ENCODE results near the gene LRRC8E.

The LRRC8E gene

GRCh38 chr19:7932276-7932929 lies 44.1 kb downstream of the LRRC8E start:
- DNase-seq (ENCODE audit: low read depth): no peak

GRCh38 chr19:7932930-7933300 lies 44.6 kb downstream of the LRRC8E start:
- DNase-seq (ENCODE audit: low read depth): no peak

- no peak for DNase-seq (ENCODE audit: low read depth)
Observed at GRCh38 chr19:7933411-7933810, 45.1 kb downstream of the LRRC8E start.

GRCh38 chr19:7933828-7934725 lies 45.8 kb downstream of the LRRC8E start:
- DNase-seq (ENCODE audit: low read depth): no peak

- no peak for DNase-seq (ENCODE audit: low read depth)
Observed at GRCh38 chr19:7934766-7935165, 46.5 kb downstream of the LRRC8E start.

GRCh38 chr19:7940841-7941240 lies 52.5 kb downstream of the LRRC8E start:
- no peak for DNase-seq (ENCODE audit: low read depth)

- no peak for DNase-seq (ENCODE audit: low read depth)
Observed at GRCh38 chr19:7941895-7942596, 53.7 kb downstream of the LRRC8E start.

- DNase-seq (ENCODE audit: low read depth): no peak
Observed at GRCh38 chr19:7942981-7943443, 54.7 kb downstream of the LRRC8E start.

- DNase-seq (ENCODE audit: low read depth): peak; percentile 99
Observed at GRCh38 chr19:7943444-7944176, 55.3 kb downstream of the LRRC8E start, which contains the start of gene TIMM44. Gene TIMM44, minus strand, starts transcription at chr19:7943666. Its CDS starts 15 bp downstream, at chr19:7943651.

- DNase-seq (ENCODE audit: low read depth): peak; percentile 61
Observed at GRCh38 chr19:7944177-7944761, 56.0 kb downstream of the LRRC8E start.

GRCh38 chr19:7947939-7948338 lies 59.6 kb downstream of the LRRC8E start:
- DNase-seq (ENCODE audit: low read depth): no peak

Data from GM04503 (cell line).